GM19328 (cell line): ENCODE results near the gene TEX2.
"Not testable (repeated sequence)": the region's sequence is repeated elsewhere in the genome, so short reads cannot be mapped to it uniquely, and the experiment has no call there.

Experiments used
- ATAC-seq: cut with Tn5 transposase; IDR thresholded peaks from one replicate; pipeline ENCODE4 v1.9.1; 2021; ENCODE audit warnings: mild to moderate bottlenecking, moderate library complexity; ENCODE audit not compliant: unreplicated experiment

Gene TEX2

GRCh38 chr17:64240741-64241347, 22.2 kb downstream of the TEX2 start:
- no peak for ATAC-seq

- ATAC-seq: no peak
These were observed 22.8 kb downstream of the TEX2 start for GRCh38 chr17:64240261-64240740.

GRCh38 chr17:64238449-64238848, 24.6 kb downstream of the TEX2 start:
- not testable (repeated sequence) for ATAC-seq

- ATAC-seq: no peak
These were observed 26.1 kb downstream of the TEX2 start for GRCh38 chr17:64236827-64237403.

- no peak for ATAC-seq
These were observed 28.1 kb downstream of the TEX2 start for GRCh38 chr17:64234961-64235360.

GRCh38 chr17:64232466-64233262, 30.4 kb downstream of the TEX2 start:
- no peak for ATAC-seq

GRCh38 chr17:64231567-64232141, 31.4 kb downstream of the TEX2 start:
- ATAC-seq: no peak

- ATAC-seq: no peak
These were observed 32.2 kb downstream of the TEX2 start for GRCh38 chr17:64230791-64231408.

GRCh38 chr17:64229815-64230728, 33.0 kb downstream of the TEX2 start:
- ATAC-seq: no peak

- no peak for ATAC-seq
These were observed 36.9 kb downstream of the TEX2 start for GRCh38 chr17:64226132-64226531.

- ATAC-seq: no peak
These were observed 37.6 kb downstream of the TEX2 start for GRCh38 chr17:64225410-64225809.

- ATAC-seq: no peak
These were observed 39.0 kb downstream of the TEX2 start for GRCh38 chr17:64223931-64224629.

GRCh38 chr17:64223283-64223682, 39.8 kb downstream of the TEX2 start:
- ATAC-seq: no peak

GRCh38 chr17:64221679-64222078, 41.4 kb downstream of the TEX2 start:
- ATAC-seq: no peak

GRCh38 chr17:64220604-64221003, 42.5 kb downstream of the TEX2 start:
- not testable (repeated sequence) for ATAC-seq

GRCh38 chr17:64219571-64219970, 43.5 kb downstream of the TEX2 start:
- ATAC-seq: no peak

- no peak for ATAC-seq
These were observed 45.0 kb downstream of the TEX2 start for GRCh38 chr17:64218066-64218465.

GRCh38 chr17:64217249-64217691, 45.8 kb downstream of the TEX2 start:
- ATAC-seq: no peak
